ENCODE data around the gene CBR1. TPM values are rescaled to one million over a fixed set of nuclear protein-coding genes. Genes with fewer than 3 reads are reported as not detected.

The CBR1 gene
- total and polyA plus RNA-seq, 9 of the 15 experiments (the other 6 are each of a cell fraction or from before 2014, with no cell fraction given) = 2.5 to 33.8 (median 15.1) TPM

- intact Hi-C loops (cut with micrococcal nuclease) (no loop called here), in situ Hi-C loops (cut with MboI) (no loop called here)
- CTCF ChIA-PET (ENCODE audit: low intra/inter-chr PET ratio) = no interaction called here
- BruUV-seq (replicated peaks) = no TSS peak
- Histone ChIP-seq H3K27me3 (ENCODE audit: control insufficient read depth in 2 of 2, insufficient read depth in 2 of 2, low read length in 2 of 2) (no peaks in the 10 kb centered on the region), H3K9me3 (replicated peaks; ENCODE audit: control insufficient read depth, insufficient read depth, low read depth, low read length) (no peaks in the 10 kb centered on the region), H3K9me1 (ENCODE audit: control insufficient read depth, insufficient read depth, low read length) (no peaks in the 10 kb centered on the region), H3K4me1 (replicated peaks in 1 of 2; ENCODE audit: control insufficient read depth in 2 of 2, insufficient read depth in 2 of 2, low read length in 2 of 2) (no peaks in the 10 kb centered on the region), H3K9ac (ENCODE audit: insufficient read depth in 1 of 2, low read depth in 2 of 2, low read length in 2 of 2) (no peak overlapping the region), H3K36me3 (ENCODE audit: control insufficient read depth, insufficient read depth, low read length) (peaks cover 82% of the 10 kb centered on the region), H4K20me1 (replicated peaks; ENCODE audit: control insufficient read depth, insufficient read depth, low read length) (no peaks in the 10 kb centered on the region), H3K4me3 (no peak overlapping the region), H3K27ac (ENCODE audit: extremely low read depth, low read depth, low read length) (no peak overlapping the region), H3K4me2 (ENCODE audit: insufficient read depth, low read length) (no peak overlapping the region), H2AFZ (ENCODE audit: low read depth, low read length) (no peak overlapping the region), H3K79me2 (ENCODE audit: control insufficient read depth, insufficient read depth, low read length) (no peaks in the 10 kb centered on the region)
- TF ChIP-seq MED1 (CRISPR knock-in tag; IDR thresholded peaks at IDR 0.05; ENCODE audit: borderline replicate concordance) (no peak), NFIC (IDR thresholded peaks at IDR 0.05) (no peak), ELF4 (CRISPR knock-in tag; IDR thresholded peaks at IDR 0.05) (no peak), FOXK1 (CRISPR knock-in tag; IDR thresholded peaks at IDR 0.05; ENCODE audit: borderline replicate concordance) (no peak), ZNF316 (IDR thresholded peaks at IDR 0.05) (peak; percentile 69), PML (IDR thresholded peaks at IDR 0.05; ENCODE audit: low read length) (no peak), ZNF780A (CRISPR knock-in tag; IDR thresholded peaks at IDR 0.05) (no peak), ZBTB40 (IDR thresholded peaks at IDR 0.05) (no peak), ZBTB40 (CRISPR knock-in tag; IDR thresholded peaks at IDR 0.05) (no peak), PREB (CRISPR knock-in tag; IDR thresholded peaks at IDR 0.05) (no peak), ZBTB17 (CRISPR knock-in tag; IDR thresholded peaks at IDR 0.05) (no peak), C11orf30 (IDR thresholded peaks at IDR 0.05; ENCODE audit: low read depth) (peak; percentile 41; the same call in 1 of the 2 replicates), CTCF (IDR thresholded peaks at IDR 0.05 in 2 of 3, conservative IDR thresholded peaks at IDR 0.05 in 1 of 3; ENCODE audit: insufficient read depth in 2 of 3, low read depth in 1 of 3, low read length in 3 of 3) (no peak)
- no peak for DNase-seq (ENCODE audit: extremely low read depth in 1 of 4, low spot score in 3 of 4)
- FAIRE-seq = no peak
- POLR2A ChIA-PET = no interaction called here
- WGBS (ENCODE audit: insufficient coverage, low coverage, missing lambda C conversion rate) = 85% methylated on average over 7 of the region's 7 CpGs
- ATAC-seq = no peak
Measured at GRCh38 chr21:36048357-36048756, 21.5 kb upstream of the CBR1 start.

All from K562 (cell line).